GM12801 (cell line): ENCODE data around the gene CERS2.

ENCODE experiments used
- CTCF ChIP-seq: IDR thresholded peaks from one replicate; pipeline ENCODE4 v1.5.1; 2011; ENCODE audit warnings: control low read depth; ENCODE audit not compliant: insufficient read length; ENCODE audit errors: extremely low read depth

CERS2 gene

GRCh38 chr1:151002051-151002450, 27.4 kb upstream of the CERS2 start:
- TF ChIP-seq CTCF: no peak

GRCh38 chr1:151001602-151002001, 27.0 kb upstream of the CERS2 start:
- TF ChIP-seq CTCF: no peak

DNA sequence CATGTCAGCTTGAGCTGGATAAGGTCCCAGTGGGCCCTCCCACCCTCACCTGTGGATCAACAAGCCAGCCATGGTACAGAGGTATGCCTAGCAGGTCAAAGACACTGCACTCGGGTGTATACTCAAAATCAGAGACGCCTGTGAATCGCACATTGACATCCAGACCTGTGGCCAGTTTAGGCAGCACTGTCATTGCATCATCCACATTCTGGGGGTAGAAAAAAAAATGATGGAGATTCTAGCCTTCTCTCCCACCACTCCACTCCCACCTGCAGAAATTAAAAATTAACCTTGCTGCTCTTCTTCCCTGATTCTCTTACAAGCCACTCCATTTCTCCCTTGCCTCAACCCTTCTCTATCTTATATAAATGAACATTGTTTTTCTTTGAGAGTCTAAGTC, 25.8 kb upstream of the CERS2 start:
- no peak for TF ChIP-seq CTCF

DNA sequence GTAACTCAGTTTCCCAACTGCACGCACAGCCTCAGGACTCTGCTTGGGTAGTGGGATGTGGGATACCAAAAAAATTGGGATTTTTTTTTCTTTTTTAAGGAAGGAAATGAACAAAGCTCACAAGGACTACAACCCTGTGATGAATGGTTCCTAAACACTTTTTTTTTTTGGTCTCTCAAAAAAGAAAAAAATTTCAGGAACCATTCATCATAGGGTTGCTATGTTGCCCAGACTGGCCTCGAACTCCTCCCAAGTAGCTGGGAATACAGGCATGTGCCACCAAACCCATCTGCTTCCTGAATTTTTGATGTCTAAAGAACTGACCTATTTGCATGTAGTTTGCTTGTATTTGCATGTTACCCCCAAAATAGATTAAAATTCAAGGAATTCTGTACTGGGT, 25.3 kb upstream of the CERS2 start:
- no peak for TF ChIP-seq CTCF

DNA sequence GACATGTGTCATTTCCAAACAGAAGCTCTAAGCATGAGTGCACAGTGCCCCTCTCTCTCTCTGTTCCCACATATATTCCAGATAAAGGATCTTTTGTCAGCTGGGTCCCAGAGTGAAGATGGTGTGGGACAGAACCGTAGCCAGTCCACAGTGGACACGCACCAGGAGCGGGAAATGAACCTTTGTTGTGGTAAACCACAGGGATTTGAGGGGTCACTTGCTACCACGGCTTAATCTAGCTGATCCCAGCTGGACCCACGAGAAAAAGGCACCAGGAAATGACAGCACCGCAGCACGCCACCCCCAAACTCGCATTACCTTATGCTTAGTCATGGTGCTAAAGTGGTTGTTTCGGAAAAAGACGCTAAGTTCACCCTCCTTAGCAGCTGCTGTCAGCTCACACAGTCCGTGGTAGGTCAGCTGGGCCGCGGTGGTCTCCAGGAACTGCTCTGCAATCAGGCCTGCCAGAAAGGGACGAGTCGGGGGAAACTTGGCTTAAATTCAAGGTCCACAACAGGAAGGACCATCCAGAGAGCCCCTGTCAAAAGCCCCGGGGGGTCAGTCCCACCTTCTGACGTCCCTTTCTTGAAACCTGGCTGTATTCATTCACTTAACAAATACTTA, 24.5 kb upstream of the CERS2 start:
- no peak for TF ChIP-seq CTCF

GRCh38 chr1:150997949-150998348, 23.3 kb upstream of the CERS2 start:
- TF ChIP-seq CTCF: no peak

- TF ChIP-seq CTCF: no peak
These were observed 22.7 kb upstream of the CERS2 start for GRCh38 chr1:150997126-150997872.
